ENCODE data around the gene LKAAEAR1. TPM values are rescaled to one million over a fixed set of nuclear protein-coding genes. Genes with fewer than 3 reads are reported as not detected.

Gene LKAAEAR1
- total and polyA plus RNA-seq, 2 of the 13 experiments (the other 11 are each of a cell fraction or from before 2014, with no cell fraction given) = not detected

DNA sequence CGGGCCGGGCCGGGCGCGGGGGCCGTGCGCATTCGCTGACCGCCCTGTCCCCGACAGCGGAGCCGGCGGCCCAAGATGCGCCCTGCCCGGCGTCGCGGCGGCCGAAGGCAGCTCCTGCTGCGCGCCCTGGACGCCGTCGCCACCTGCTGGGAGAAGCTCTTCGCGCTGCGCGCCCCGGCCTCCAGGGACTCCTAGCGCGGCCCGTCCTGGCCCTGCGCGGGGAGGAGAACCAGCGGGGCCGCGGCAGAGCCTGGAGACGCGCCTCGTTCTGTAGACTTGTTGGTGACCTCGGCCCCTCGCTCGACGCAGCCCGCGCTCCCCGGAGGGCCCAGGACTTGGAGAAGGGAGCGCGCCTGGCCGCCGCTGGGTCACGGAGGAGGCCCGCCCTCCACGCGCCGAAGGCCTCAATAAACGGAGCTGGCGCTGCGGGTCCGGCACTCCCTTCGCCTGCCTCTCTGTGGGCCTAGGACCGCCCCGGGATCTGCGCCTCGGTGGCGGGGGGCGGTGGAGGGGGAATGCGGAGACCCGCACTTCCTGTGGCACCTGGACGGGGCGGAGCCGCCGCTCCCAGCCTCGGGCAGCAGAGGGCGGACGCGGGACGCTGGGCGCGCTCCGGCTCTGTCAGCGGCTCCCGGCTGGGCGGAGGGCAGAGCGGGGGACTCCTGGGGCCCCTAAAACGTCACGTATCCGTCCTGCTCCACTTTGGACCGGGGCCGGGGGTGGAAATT, 45.5 kb downstream of the LKAAEAR1 start (continued):
- TF ChIP-seq, protein P1, sequence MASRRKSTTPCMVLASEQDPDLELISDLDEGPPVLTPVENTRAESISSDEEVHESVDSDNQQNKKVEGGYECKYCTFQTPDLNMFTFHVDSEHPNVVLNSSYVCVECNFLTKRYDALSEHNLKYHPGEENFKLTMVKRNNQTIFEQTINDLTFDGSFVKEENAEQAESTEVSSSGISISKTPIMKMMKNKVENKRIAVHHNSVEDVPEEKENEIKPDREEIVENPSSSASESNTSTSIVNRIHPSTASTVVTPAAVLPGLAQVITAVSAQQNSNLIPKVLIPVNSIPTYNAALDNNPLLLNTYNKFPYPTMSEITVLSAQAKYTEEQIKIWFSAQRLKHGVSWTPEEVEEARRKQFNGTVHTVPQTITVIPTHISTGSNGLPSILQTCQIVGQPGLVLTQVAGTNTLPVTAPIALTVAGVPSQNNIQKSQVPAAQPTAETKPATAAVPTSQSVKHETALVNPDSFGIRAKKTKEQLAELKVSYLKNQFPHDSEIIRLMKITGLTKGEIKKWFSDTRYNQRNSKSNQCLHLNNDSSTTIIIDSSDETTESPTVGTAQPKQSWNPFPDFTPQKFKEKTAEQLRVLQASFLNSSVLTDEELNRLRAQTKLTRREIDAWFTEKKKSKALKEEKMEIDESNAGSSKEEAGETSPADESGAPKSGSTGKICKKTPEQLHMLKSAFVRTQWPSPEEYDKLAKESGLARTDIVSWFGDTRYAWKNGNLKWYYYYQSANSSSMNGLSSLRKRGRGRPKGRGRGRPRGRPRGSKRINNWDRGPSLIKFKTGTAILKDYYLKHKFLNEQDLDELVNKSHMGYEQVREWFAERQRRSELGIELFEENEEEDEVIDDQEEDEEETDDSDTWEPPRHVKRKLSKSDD (CRISPR knock-in tag; IDR thresholded peaks at IDR 0.05; ENCODE audit: low read depth) = peak; percentile 94
- TF ChIP-seq KLF13 (CRISPR knock-in tag; IDR thresholded peaks at IDR 0.05) (no peak), ZNF382 (CRISPR knock-in tag; IDR thresholded peaks at IDR 0.05; ENCODE audit: borderline replicate concordance) (no peak), PHF8 (CRISPR knock-in tag; IDR thresholded peaks at IDR 0.05) (no peak), ZIK1 (CRISPR knock-in tag; IDR thresholded peaks at IDR 0.05; ENCODE audit: borderline replicate concordance, low read depth) (no peak), ZNF891 (CRISPR knock-in tag; IDR thresholded peaks at IDR 0.05) (no peak), ZNF773 (CRISPR knock-in tag; IDR thresholded peaks at IDR 0.05; ENCODE audit: borderline replicate concordance) (no peak), ZNF772 (CRISPR knock-in tag; IDR thresholded peaks at IDR 0.05) (no peak), ZNF549 (CRISPR knock-in tag; IDR thresholded peaks at IDR 0.05) (no peak), KAT2B (IDR thresholded peaks at IDR 0.05; ENCODE audit: borderline replicate concordance, low read depth, low read length) (no peak), YEATS4 (CRISPR knock-in tag; IDR thresholded peaks at IDR 0.05; ENCODE audit: borderline replicate concordance) (no peak), ZZZ3 (CRISPR knock-in tag; IDR thresholded peaks at IDR 0.05; ENCODE audit: borderline replicate concordance) (no peak), JDP2 (CRISPR knock-in tag; IDR thresholded peaks at IDR 0.05; ENCODE audit: borderline replicate concordance) (no peak), HDAC6 (IDR thresholded peaks at IDR 0.05; ENCODE audit: low read depth, low read length) (no peak), MXD4 (CRISPR knock-in tag; IDR thresholded peaks at IDR 0.05) (no peak)
- TF ChIP-seq, protein P2, sequence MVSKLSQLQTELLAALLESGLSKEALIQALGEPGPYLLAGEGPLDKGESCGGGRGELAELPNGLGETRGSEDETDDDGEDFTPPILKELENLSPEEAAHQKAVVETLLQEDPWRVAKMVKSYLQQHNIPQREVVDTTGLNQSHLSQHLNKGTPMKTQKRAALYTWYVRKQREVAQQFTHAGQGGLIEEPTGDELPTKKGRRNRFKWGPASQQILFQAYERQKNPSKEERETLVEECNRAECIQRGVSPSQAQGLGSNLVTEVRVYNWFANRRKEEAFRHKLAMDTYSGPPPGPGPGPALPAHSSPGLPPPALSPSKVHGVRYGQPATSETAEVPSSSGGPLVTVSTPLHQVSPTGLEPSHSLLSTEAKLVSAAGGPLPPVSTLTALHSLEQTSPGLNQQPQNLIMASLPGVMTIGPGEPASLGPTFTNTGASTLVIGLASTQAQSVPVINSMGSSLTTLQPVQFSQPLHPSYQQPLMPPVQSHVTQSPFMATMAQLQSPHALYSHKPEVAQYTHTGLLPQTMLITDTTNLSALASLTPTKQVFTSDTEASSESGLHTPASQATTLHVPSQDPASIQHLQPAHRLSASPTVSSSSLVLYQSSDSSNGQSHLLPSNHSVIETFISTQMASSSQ (IDR thresholded peaks at IDR 0.05; ENCODE audit: low read depth) = no peak
- TF ChIP-seq, protein P2 (CRISPR knock-in tag; IDR thresholded peaks at IDR 0.05; ENCODE audit: borderline replicate concordance) = no peak
- TF ChIP-seq, protein P3, sequence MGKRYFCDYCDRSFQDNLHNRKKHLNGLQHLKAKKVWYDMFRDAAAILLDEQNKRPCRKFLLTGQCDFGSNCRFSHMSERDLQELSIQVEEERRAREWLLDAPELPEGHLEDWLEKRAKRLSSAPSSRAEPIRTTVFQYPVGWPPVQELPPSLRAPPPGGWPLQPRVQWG (CRISPR knock-in tag; IDR thresholded peaks at IDR 0.05; ENCODE audit: borderline replicate concordance, low read depth) = no peak
- TF ChIP-seq, protein P4, sequence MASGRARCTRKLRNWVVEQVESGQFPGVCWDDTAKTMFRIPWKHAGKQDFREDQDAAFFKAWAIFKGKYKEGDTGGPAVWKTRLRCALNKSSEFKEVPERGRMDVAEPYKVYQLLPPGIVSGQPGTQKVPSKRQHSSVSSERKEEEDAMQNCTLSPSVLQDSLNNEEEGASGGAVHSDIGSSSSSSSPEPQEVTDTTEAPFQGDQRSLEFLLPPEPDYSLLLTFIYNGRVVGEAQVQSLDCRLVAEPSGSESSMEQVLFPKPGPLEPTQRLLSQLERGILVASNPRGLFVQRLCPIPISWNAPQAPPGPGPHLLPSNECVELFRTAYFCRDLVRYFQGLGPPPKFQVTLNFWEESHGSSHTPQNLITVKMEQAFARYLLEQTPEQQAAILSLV (CRISPR knock-in tag; IDR thresholded peaks at IDR 0.05; ENCODE audit: borderline replicate concordance) = no peak

Data from HepG2 (cell line).